Pancreas (tissue), 10 donors: ENCODE measurements around the gene INCENP. TPM values are rescaled to one million over a fixed set of nuclear protein-coding genes. Genes with fewer than 3 reads are reported as not detected.

Experiments
- ATAC-seq, 4 donors: fragments of 200-7000 bp; cut with Tn5 transposase; one replicate each; pipeline versions ENCODE4 v1.8.0 to v1.9.1; 2020; ENCODE audit warnings: mild to moderate bottlenecking in 4 of 4, moderate library complexity in 4 of 4
- DNase-seq, 6 donors: peaks; one replicate each; pipeline ENCODE4 v3.0.0-alpha.2; 2020
- FAIRE-seq: peaks from 2 replicates; lab custom pipeline; 2012; peaks lifted over from hg19 to GRCh38; lab: Jason Lieb, UNC
- H3K27ac ChIP-seq, 4 donors: fragments of 200-600 bp; sonication (generic); 1 replicate in 3 of 4; 2 replicates in 1 of 4; pipeline versions ENCODE4 v1.5.0 to v1.8.0; 2020
- H3K27me3 ChIP-seq, 4 donors: fragments of 200-600 bp; one replicate each; pipeline ENCODE4 v1.8.0; 2021
- H3K36me3 ChIP-seq, 3 donors: fragments of 200-600 bp; sonication (generic) in 1 of 3; one replicate each; pipeline versions ENCODE4 v1.5.0 to v1.8.0; 2020 to 2021
- H3K4me1 ChIP-seq, 3 donors: fragments of 200-600 bp; one replicate each; pipeline ENCODE4 v1.8.0; 2021
- H3K4me3 ChIP-seq, 4 donors: fragments of 200-600 bp; sonication (generic) in 2 of 4; one replicate each; pipeline versions ENCODE4 v1.5.0 to v1.8.0; 2020 to 2021
- H3K9me3 ChIP-seq, 4 donors: fragments of 200-600 bp; one replicate each; pipeline ENCODE4 v1.8.0; 2021
- CTCF ChIP-seq, 4 donors: fragments of 200-600 bp; sonication (generic) in 3 of 4; IDR thresholded peaks; one replicate each; pipeline versions ENCODE4 v1.5.0 to v1.8.0; 2021; ENCODE audit warnings: antibody characterized with exemption in 4 of 4
- WGBS, 2 donors: extraction: QIAGEN DNeasy Blood & Tissue Kit; methylation state at CpG; one replicate each; pipeline ENCODE4 v1.1.7; 2013; 5-methylcytosine and 5-hydroxymethylcytosine counted together
- intact Hi-C, 3 donors: fragments of 100-400 bp; cut with DNase I; formaldehyde crosslinking; loops; one replicate each; pipeline versions ENCODE4 v1.11.1 to v1.14.2; 2022
- polyA plus RNA-seq, 2 donors: library from polyadenylated mRNA; stranded (reverse); fragments of 200-250 nt; gene quantifications; one replicate each; pipeline ENCODE4 v1.2.3, GENCODE V29; 2013
- total RNA-seq, 6 donors: library from RNA; stranded (reverse); fragmentation: NEBNext Ultra II Directional in 4 of 6; extraction: Animal tissue kit (Norgen Biotek cat#: 25700) in 4 of 6; gene quantifications; one replicate each; pipeline versions ENCODE4 v1.2.1 to v1.2.4, GENCODE V29; 2021 to 2023
- donor health status: healthy with polysubstance abuse.
- donor health status: DM: no; HTN: no; CAD: no; lungs with moderate emphysema.
- donor health status: DM: no; HTN: no; CAD: no.
- donor health status: control.
- donor health status: control.
- donor health status: Bipolar disorder and iron deficiency.
- donor health status: DM: yes; HTN: yes; CAD: no.
- donor health status: DM: no; HTN: no; CAD: no.
- donor health status: DM: no; HTN: no; CAD: no.
- donor health status: DM: yes; HTN: yes; CAD: no.

Gene INCENP
- total and polyA plus RNA-seq, 8 donors, result 3.7 to 15.0 (median 7.0) TPM

DNA sequence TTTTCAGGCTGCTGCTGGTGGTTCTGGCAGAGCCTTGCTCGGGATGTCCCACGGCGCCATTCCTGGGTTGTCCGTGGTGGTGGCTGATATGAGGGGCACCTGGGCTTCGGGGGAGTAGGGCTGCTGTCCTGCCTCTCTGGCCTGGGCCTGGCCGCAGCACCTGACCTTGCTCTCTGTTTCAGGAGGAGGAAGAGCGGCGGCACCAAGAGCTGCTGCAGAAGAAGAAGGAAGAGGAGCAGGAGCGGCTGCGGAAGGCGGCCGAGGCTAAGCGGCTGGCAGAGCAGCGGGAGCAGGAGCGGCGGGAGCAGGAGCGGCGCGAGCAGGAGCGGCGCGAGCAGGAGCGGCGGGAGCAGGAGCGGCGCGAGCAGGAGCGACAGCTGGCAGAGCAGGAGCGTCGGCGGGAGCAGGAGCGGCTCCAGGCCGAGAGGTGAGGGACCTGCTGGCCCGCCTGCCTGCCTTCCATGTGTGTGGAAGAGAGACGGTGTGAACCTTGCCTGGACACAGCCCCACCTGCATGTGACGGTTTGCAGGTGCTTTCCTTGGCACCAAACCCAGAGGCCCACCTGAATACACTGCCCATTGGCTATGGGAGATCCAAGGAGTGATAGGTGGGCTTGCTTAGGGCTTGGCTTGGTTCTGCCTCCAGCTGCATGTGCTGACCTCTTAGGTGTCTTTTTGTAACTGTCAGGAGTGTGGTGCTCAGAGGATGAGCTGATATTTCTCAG lies 22.8 kb downstream of the INCENP start:
- H3K4me3 ChIP-seq, result no peak overlapping the region
- H3K27ac ChIP-seq, result no peak overlapping the region
- H3K9me3 ChIP-seq, result no peaks in the 10 kb centered on the region
- peaks cover 0 to 37% (median 0%) of the 10 kb centered on the region in 3 donors for H3K36me3 ChIP-seq
- WGBS, 2 donors, result 86 to 89% methylated on average over 31 to 36 of the region's 36 CpGs
- H3K4me1 ChIP-seq, result no peaks in the 10 kb centered on the region
- FAIRE-seq (no peak), ATAC-seq (peak in 1 of 4 donors; percentile 16), DNase-seq (peak in 1 of 6 donors; percentile 41)
- H3K27me3 ChIP-seq, result no peaks in the 10 kb centered on the region
- intact Hi-C loops, result no loop called here
- TF ChIP-seq CTCF (IDR thresholded peaks at IDR 0.05), result no peak

GRCh38 chr11:62147545-62147944 lies 23.7 kb downstream of the INCENP start:
- no peak overlapping the region for H3K27ac ChIP-seq
- ATAC-seq, result no peak
- no peak for FAIRE-seq
- no peaks in the 10 kb centered on the region for H3K4me1 ChIP-seq
- no peaks in the 10 kb centered on the region for H3K27me3 ChIP-seq
- H3K4me3 ChIP-seq, result no peak overlapping the region
- 89 to 91% methylated on average over 12 of the region's 12 CpGs for WGBS, 2 donors
- TF ChIP-seq CTCF (IDR thresholded peaks at IDR 0.05), result no peak
- intact Hi-C loops, result no loop called here
- peak in 1 of 6 donors; percentile 17 for DNase-seq
- H3K9me3 ChIP-seq, result no peaks in the 10 kb centered on the region
- peaks cover 0 to 43% (median 0%) of the 10 kb centered on the region in 3 donors for H3K36me3 ChIP-seq

- no peak overlapping the region for H3K4me3 ChIP-seq
- no peak overlapping the region for H3K27ac ChIP-seq
- no peaks in the 10 kb centered on the region for H3K9me3 ChIP-seq
- ATAC-seq (no peak), FAIRE-seq (no peak), DNase-seq (peak in 1 of 6 donors; percentile 39)
- no peaks in the 10 kb centered on the region for H3K4me1 ChIP-seq
- 90 to 99% methylated on average over 10 of the region's 10 CpGs for WGBS, 2 donors
- peaks cover 0 to 43% (median 0%) of the 10 kb centered on the region in 3 donors for H3K36me3 ChIP-seq
- intact Hi-C loops, result no loop called here
- no peak for TF ChIP-seq CTCF (IDR thresholded peaks at IDR 0.05)
- H3K27me3 ChIP-seq, result no peaks in the 10 kb centered on the region
Measured at GRCh38 chr11:62148271-62148980, 24.6 kb downstream of the INCENP start.

DNA sequence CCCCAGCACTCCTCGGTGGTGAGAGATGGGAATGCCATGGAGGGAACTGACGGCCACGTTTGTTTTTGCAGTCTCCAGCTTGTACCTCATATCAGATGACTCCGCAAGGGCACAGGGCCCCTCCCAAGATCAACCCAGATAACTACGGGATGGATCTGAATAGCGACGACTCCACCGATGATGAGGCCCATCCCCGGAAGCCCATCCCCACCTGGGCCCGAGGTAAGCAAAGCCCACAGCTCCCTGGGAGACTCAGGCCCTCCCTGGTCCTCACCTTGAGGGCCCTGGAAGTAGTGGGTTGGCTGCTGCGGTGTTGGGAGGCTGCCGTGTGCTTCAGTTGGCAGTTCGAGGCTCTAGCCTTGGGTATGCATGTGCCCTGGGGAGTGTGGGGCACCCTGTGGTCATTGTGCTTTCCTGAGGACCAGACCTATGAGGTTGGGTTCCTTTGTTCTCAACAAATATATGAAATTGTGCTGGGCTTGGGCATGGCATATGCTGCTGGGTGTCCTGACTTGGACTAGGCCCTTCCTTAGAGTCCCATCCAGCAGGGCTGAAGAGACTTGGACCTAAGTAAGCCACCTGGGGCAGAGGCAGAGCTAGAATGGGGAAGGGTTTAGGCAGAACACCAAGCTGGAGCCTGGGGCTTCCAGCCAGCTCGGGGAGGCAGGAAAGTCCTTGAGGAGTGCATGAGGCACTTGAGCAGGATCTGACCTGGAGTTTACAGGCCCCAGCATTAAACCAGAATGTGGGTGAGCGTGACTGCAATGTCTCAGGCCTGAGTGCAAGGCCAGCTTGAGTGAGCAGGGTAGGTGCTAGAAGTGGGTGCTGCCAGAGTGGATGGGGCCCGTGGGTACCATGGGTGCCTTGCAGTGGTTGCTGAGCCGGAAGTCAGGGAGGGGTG lies 26.4 kb downstream of the INCENP start:
- no peak for TF ChIP-seq CTCF (IDR thresholded peaks at IDR 0.05)
- Histone ChIP-seq H3K4me1 (no peaks in the 10 kb centered on the region), H3K36me3 (peaks cover 0 to 43% (median 0%) of the 10 kb centered on the region in 3 donors), H3K27ac (no peak overlapping the region), H3K4me3 (no peak overlapping the region), H3K27me3 (no peaks in the 10 kb centered on the region), H3K9me3 (no peaks in the 10 kb centered on the region)
- WGBS, 2 donors, result 89 to 90% methylated on average over 17 of the region's 17 CpGs
- intact Hi-C loops, result no loop called here
- ATAC-seq (no peak), DNase-seq (peak in 1 of 6 donors; percentile 39), FAIRE-seq (no peak)
